Sigmoid colon (tissue), 7 donors: ENCODE results near the gene SH3BP5. TPM values are rescaled to one million over a fixed set of nuclear protein-coding genes. Genes with fewer than 3 reads are reported as not detected.

ENCODE experiments used
- DNase-seq: peaks from one replicate; pipeline ENCODE4 v3.0.0-alpha.2; 2019
- H3K27ac ChIP-seq, 4 donors: fragments of 200-600 bp; sonication (generic); one replicate each; pipeline ENCODE4 v1.5.1; 2016 to 2019; ENCODE audit warnings: mild to moderate bottlenecking in 1 of 4
- H3K27me3 ChIP-seq, 3 donors: fragments of 200-600 bp; sonication (generic); one replicate each; pipeline ENCODE4 v1.5.1; 2019; ENCODE audit warnings: mild to moderate bottlenecking in 1 of 3
- H3K36me3 ChIP-seq, 4 donors: fragments of 200-600 bp; sonication (generic); one replicate each; pipeline ENCODE4 v1.5.1; 2016 to 2019
- H3K4me1 ChIP-seq, 4 donors: fragments of 200-600 bp; sonication (generic); one replicate each; pipeline ENCODE4 v1.5.1; 2017 to 2019
- H3K4me3 ChIP-seq, 4 donors: fragments of 200-600 bp; sonication (generic); one replicate each; pipeline ENCODE4 v1.5.1; 2017 to 2019; ENCODE audit warnings: mild to moderate bottlenecking in 2 of 4, moderate library complexity in 1 of 4
- H3K9me3 ChIP-seq, 4 donors: fragments of 200-600 bp in 3 of 4; sonication (generic) in 3 of 4; one replicate each; pipeline versions ENCODE4 v1.5.1 to v1.6.1; 2013 to 2019
- CTCF ChIP-seq, 4 experiments: fragments of 450-650 bp in 3 of 4; fragments of 200-600 bp in 1 of 4; IDR thresholded peaks; one replicate each; pipeline ENCODE4 v1.5.1; 2016 to 2019; ENCODE audit warnings: antibody characterized with exemption in 4 of 4, mild to moderate bottlenecking in 3 of 4, moderate library complexity in 2 of 4
- EP300 ChIP-seq, 4 donors: sonication (generic); formaldehyde crosslinking; IDR thresholded peaks; one replicate each; pipeline ENCODE4 v1.6.1; 2017; ENCODE audit warnings: antibody characterized with exemption in 4 of 4
- POLR2A ChIP-seq, 2 donors: fragments of 450-650 bp; IDR thresholded peaks; one replicate each; pipeline ENCODE4 v1.6.1; 2016; ENCODE audit warnings: antibody characterized with exemption in 2 of 2, mild to moderate bottlenecking in 2 of 2, moderate library complexity in 2 of 2
- POLR2AphosphoS5 ChIP-seq, 4 donors: sonication (generic); formaldehyde crosslinking; IDR thresholded peaks; one replicate each; pipeline ENCODE4 v1.6.1; 2017; ENCODE audit warnings: antibody characterized with exemption in 4 of 4
- whole genome bisulfite sequencing, 2 donors: extraction: QIAGEN DNeasy Blood & Tissue Kit; methylation state at CpG; one replicate each; pipeline ENCODE4 v1.1.7; 2013; 5-methylcytosine and 5-hydroxymethylcytosine counted together
- intact Hi-C: fragments of 100-400 bp; cut with DNase I; formaldehyde crosslinking; loops from one replicate; pipeline ENCODE4 v1.15.1; 2023
- polyA plus RNA-seq, 3 donors: library from polyadenylated mRNA; stranded (reverse); fragments of 200-250 nt; gene quantifications; one replicate each; pipeline ENCODE4 v1.2.3, GENCODE V29; 2013
- total RNA-seq, 4 donors: library from RNA; depleted of rRNA; stranded (reverse); fragments of >200 nt; gene quantifications; one replicate each; pipeline ENCODE4 v1.1.0, GENCODE V29; 2016
- donor health status: healthy with polysubstance abuse.
- donor health status: Bipolar disorder and iron deficiency.
- donor health status: healthy.

Gene SH3BP5
- total and polyA plus RNA-seq, 7 donors, result 5.5 to 40.4 (median 31.2) TPM

GRCh38 chr3:15326673-15327072 lies 5.7 kb downstream of the SH3BP5 start:
- no peaks in the 10 kb centered on the region for H3K9me3 ChIP-seq
- intact Hi-C loops, result loop anchor here (5.0 kb wide), 1 partner anchor 34 kb away; no protein-coding TSS in a partner anchor

DNA sequence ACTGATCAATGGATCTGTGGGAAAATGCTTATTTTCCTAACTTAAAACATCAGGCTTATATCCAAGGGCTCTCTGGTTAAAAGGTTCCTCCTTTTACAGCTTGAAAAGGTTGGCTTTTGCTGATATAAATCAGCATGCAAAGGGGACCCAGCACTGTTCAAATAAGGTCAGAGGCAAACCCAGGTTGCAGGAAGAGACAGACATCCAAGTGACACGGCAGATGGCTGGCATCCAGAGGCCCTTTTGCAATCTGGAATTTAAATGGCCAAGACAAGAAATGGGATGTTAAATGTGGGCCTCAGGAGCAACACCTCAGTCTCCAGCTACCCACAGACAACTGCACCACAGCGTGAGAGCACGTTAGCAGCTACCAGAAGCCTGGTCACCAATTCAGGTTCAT lies 6.3 kb downstream of the SH3BP5 start:
- TF ChIP-seq POLR2A (IDR thresholded peaks at IDR 0.05), result no peak
- TF ChIP-seq CTCF (IDR thresholded peaks at IDR 0.05), result no peak
- no peak for TF ChIP-seq POLR2AphosphoS5 (IDR thresholded peaks at IDR 0.05)
- no peak for TF ChIP-seq EP300 (IDR thresholded peaks at IDR 0.05)
- Histone ChIP-seq H3K4me1 (peaks cover 0 to 38% (median 26%) of the 10 kb centered on the region in 4 donors), H3K27ac (peak overlapping the region in 3 of 4 donors; percentile 66 to 82 (median 77)), H3K9me3 (no peaks in the 10 kb centered on the region), H3K4me3 (no peak overlapping the region), H3K27me3 (no peaks in the 10 kb centered on the region), H3K36me3 (no peaks in the 10 kb centered on the region)
- WGBS, 2 donors, result 75 to 77% methylated on average over 3 of the region's 3 CpGs
- intact Hi-C loops, result loop anchor here (5.0 kb wide), 1 partner anchor 34 kb away; no protein-coding TSS in a partner anchor
- no peak for DNase-seq

More at GRCh38 chr3:15326673-15327072, 5.7 kb downstream of the SH3BP5 start:
- Histone ChIP-seq H3K4me1 (peaks cover 0 to 38% (median 24%) of the 10 kb centered on the region in 4 donors), H3K4me3 (no peak overlapping the region), H3K27me3 (no peaks in the 10 kb centered on the region), H3K36me3 (no peaks in the 10 kb centered on the region), H3K27ac (peak overlapping the region in 3 of 4 donors; percentile 77 to 82 (median 81))
- TF ChIP-seq CTCF (IDR thresholded peaks at IDR 0.05) (no peak), POLR2AphosphoS5 (IDR thresholded peaks at IDR 0.05) (no peak), EP300 (IDR thresholded peaks at IDR 0.05) (no peak), POLR2A (IDR thresholded peaks at IDR 0.05) (no peak)
- no peak for DNase-seq
- WGBS, 2 donors, result 83 to 97% methylated on average over 2 of the region's 2 CpGs

GRCh38 chr3:15325228-15325627 lies 7.2 kb downstream of the SH3BP5 start:
- H3K4me3 ChIP-seq, result no peak overlapping the region
- TF ChIP-seq CTCF (IDR thresholded peaks at IDR 0.05) (no peak), POLR2AphosphoS5 (IDR thresholded peaks at IDR 0.05) (peak in 1 of 4 donors; percentile 12)
- H3K9me3 ChIP-seq, result no peaks in the 10 kb centered on the region
- peaks cover 0 to 45% (median 34%) of the 10 kb centered on the region in 4 donors for H3K4me1 ChIP-seq
- intact Hi-C loops, result loop anchor here (5.0 kb wide), 1 partner anchor 33 kb away; no protein-coding TSS in a partner anchor
- no peak for DNase-seq
- WGBS, 2 donors, result 75 to 82% methylated on average over 4 of the region's 4 CpGs
- H3K27me3 ChIP-seq, result no peaks in the 10 kb centered on the region
- peak overlapping the region; percentile 51 to 82 (median 62) for H3K27ac ChIP-seq
- no peaks in the 10 kb centered on the region for H3K36me3 ChIP-seq

DNA sequence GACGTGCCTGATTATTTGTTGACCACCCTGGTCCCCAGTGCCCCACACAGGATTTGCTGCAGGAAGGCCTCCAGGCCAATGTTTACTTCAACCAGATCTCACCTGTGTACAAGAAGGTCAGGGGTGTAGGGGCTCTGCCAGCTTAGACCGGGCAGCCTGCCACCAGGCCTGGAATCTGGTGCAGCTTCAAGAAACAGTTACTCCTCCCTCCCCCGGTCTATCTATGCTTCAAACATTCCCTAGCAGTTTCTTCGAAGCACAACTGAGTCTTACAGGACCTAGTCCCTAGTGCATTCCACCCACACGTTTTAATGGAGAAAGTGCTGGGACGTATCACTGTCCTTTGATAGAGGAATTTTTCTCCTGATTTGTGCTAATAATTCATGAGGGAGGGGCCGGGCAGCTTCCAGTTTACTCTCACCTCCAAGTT lies 8.0 kb downstream of the SH3BP5 start:
- WGBS, 2 donors, result 78 to 92% methylated on average over 7 of the region's 7 CpGs
- Histone ChIP-seq H3K36me3 (no peaks in the 10 kb centered on the region), H3K4me3 (no peak overlapping the region), H3K27ac (peak overlapping the region; percentile 51 to 82 (median 62)), H3K4me1 (peaks cover 0 to 53% (median 43%) of the 10 kb centered on the region in 4 donors), H3K9me3 (no peaks in the 10 kb centered on the region), H3K27me3 (no peaks in the 10 kb centered on the region)
- intact Hi-C loops, result no loop called here
- DNase-seq, result peak; percentile 67
- TF ChIP-seq EP300 (IDR thresholded peaks at IDR 0.05) (no peak), CTCF (IDR thresholded peaks at IDR 0.05) (no peak), POLR2AphosphoS5 (IDR thresholded peaks at IDR 0.05) (peak in 1 of 4 donors; percentile 9)

GRCh38 chr3:15323063-15323462 lies 9.3 kb downstream of the SH3BP5 start:
- TF ChIP-seq POLR2A (IDR thresholded peaks at IDR 0.05) (no peak), POLR2AphosphoS5 (IDR thresholded peaks at IDR 0.05) (no peak), EP300 (IDR thresholded peaks at IDR 0.05) (no peak), CTCF (IDR thresholded peaks at IDR 0.05) (no peak)
- intact Hi-C loops, result no loop called here
- Histone ChIP-seq H3K4me1 (peaks cover 0 to 60% (median 52%) of the 10 kb centered on the region in 4 donors), H3K4me3 (no peak overlapping the region), H3K9me3 (no peaks in the 10 kb centered on the region), H3K27me3 (no peaks in the 10 kb centered on the region), H3K27ac (peak overlapping the region; percentile 51 to 82 (median 62)), H3K36me3 (no peaks in the 10 kb centered on the region)
- peak; percentile 53 for DNase-seq
- whole genome bisulfite sequencing, 2 donors, result 91 to 95% methylated on average over 6 of the region's 6 CpGs
